ENCODE data around the gene RBM33. TPM values are rescaled to one million over a fixed set of nuclear protein-coding genes. Genes with fewer than 3 reads are reported as not detected.

RBM33 gene
- polyA plus RNA-seq, 3 donors, result 31.9 to 48.2 (median 44.6) TPM

- no peak for DNase-seq
Measured at GRCh38 chr7:155652156-155653114, 8.0 kb downstream of the RBM33 start.

- DNase-seq, result no peak
Measured at GRCh38 chr7:155653803-155654202, 9.3 kb downstream of the RBM33 start.

GRCh38 chr7:155656891-155657290 is 12.4 kb downstream of the RBM33 start:
- no peak for DNase-seq

GRCh38 chr7:155660059-155660757 is 15.7 kb downstream of the RBM33 start:
- no peak for DNase-seq

GRCh38 chr7:155660758-155661093 is 16.3 kb downstream of the RBM33 start:
- DNase-seq, result no peak

GRCh38 chr7:155662343-155663043 is 18.0 kb downstream of the RBM33 start:
- no peak for DNase-seq

- no peak for DNase-seq
Measured at GRCh38 chr7:155663937-155664336, 19.5 kb downstream of the RBM33 start.

- no peak for DNase-seq
Measured at GRCh38 chr7:155665079-155665956, 20.9 kb downstream of the RBM33 start.

- DNase-seq, result no peak
Measured at GRCh38 chr7:155665957-155666287, 21.5 kb downstream of the RBM33 start.

- DNase-seq, result no peak
Measured at GRCh38 chr7:155667241-155667829, 22.9 kb downstream of the RBM33 start.

- DNase-seq, result no peak
Measured at GRCh38 chr7:155669717-155670505, 25.4 kb downstream of the RBM33 start.

GRCh38 chr7:155670521-155670920 is 26.1 kb downstream of the RBM33 start:
- no peak for DNase-seq

GRCh38 chr7:155674556-155674955 is 30.1 kb downstream of the RBM33 start:
- no peak for DNase-seq

- no peak for DNase-seq
Measured at GRCh38 chr7:155676052-155676451, 31.6 kb downstream of the RBM33 start.

- no peak for DNase-seq
Measured at GRCh38 chr7:155677688-155678087, 33.2 kb downstream of the RBM33 start.

GRCh38 chr7:155680124-155680523 is 35.7 kb downstream of the RBM33 start:
- no peak for DNase-seq

GRCh38 chr7:155680864-155681263 is 36.4 kb downstream of the RBM33 start:
- DNase-seq, result no peak

- DNase-seq, result no peak
Measured at GRCh38 chr7:155681663-155682062, 37.2 kb downstream of the RBM33 start.

- no peak for DNase-seq
Measured at GRCh38 chr7:155682484-155682883, 38.0 kb downstream of the RBM33 start.

GRCh38 chr7:155683098-155683497 is 38.6 kb downstream of the RBM33 start:
- no peak for DNase-seq
